ENCODE data around the gene ASB17.
"Not testable (repeated sequence)": the region's sequence is repeated elsewhere in the genome, so short reads cannot be mapped to it uniquely, and the experiment has no call there.

Gene ASB17

DNA sequence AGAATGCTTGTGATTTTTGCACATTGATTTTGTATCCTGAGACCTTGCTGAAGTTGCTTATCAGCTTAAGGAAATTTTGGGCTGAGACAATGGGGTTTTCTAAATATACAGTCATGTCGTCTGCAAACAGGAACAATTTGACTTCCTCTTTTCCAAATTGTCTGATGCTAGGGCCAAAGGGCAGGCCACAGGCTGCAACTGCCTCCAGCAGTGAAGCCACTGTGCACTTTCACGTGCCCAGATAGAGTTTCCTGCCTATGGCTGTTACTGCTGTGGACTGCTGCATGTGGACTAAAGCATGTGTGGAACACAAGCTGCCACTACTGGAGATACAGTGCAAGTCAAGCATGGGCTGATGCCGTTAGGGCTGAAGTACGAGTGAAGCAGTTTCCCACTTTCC is 10.8 kb upstream of the ASB17 start:
- H2AK5ac ChIP-seq (ENCODE audit: low read length); H3K27ac ChIP-seq (ENCODE audit: low read depth, low read length); H3K27me3 ChIP-seq (ENCODE audit: insufficient read depth, low read length, poor library complexity); H3K36me3 ChIP-seq (ENCODE audit: control insufficient read depth, insufficient read depth, low read length); H3K79me2 ChIP-seq (ENCODE audit: control insufficient read depth, insufficient read depth, low read length); H2BK15ac ChIP-seq (replicated peaks; ENCODE audit: low read depth); H3K4ac ChIP-seq (ENCODE audit: low read depth, low read length); H2BK5ac ChIP-seq (ENCODE audit: low read length); H3K56ac ChIP-seq (ENCODE audit: low read length); H3K4me2 ChIP-seq (ENCODE audit: low read length); H2BK120ac ChIP-seq (ENCODE audit: low read depth, low read length); H4K8ac ChIP-seq (ENCODE audit: low read depth, low read length); H3K9ac ChIP-seq (ENCODE audit: low read length); H3K18ac ChIP-seq (ENCODE audit: low read length); H3K4me1 ChIP-seq (ENCODE audit: control insufficient read depth, low read depth, low read length); H3K4me3 ChIP-seq (ENCODE audit: low read length); H3K79me1 ChIP-seq (ENCODE audit: low read length); DNase-seq; H3K23ac ChIP-seq (ENCODE audit: low read length); H4K5ac ChIP-seq (ENCODE audit: low read length): not testable (repeated sequence)
- no CpG with 5 or more reads among the region's 4 CpGs for WGBS (ENCODE audit: extremely low coverage, insufficient coverage, low lambda C conversion rate)

DNA sequence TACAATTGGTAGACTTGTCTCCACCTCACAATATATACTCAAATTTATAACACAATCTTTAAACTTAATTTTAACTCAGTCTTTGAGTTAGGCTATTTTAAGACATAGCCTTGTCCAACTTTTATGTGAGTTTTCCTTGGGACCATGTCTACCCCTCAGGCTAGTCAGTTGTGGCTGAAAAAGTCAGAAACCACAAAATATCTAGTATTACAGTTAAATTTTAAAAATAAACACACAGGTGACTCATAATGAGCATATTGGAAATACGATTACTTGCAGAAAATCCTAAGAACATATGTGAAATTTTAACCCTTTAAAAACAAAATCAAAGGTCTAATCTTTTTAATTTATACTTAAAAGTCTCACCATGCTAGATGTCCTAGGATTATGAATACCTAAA is 4.8 kb upstream of the ASB17 start:
- no peak overlapping the region for H2BK120ac ChIP-seq (ENCODE audit: low read depth, low read length)
- WGBS (ENCODE audit: extremely low coverage, insufficient coverage, low lambda C conversion rate) = no CpG with 5 or more reads among the region's 1 CpG
- H4K8ac ChIP-seq (ENCODE audit: low read depth, low read length) = no peak overlapping the region
- no peak overlapping the region for H3K27ac ChIP-seq (ENCODE audit: low read depth, low read length)
- H4K5ac ChIP-seq (ENCODE audit: low read length) = no peak overlapping the region
- H2BK15ac ChIP-seq (replicated peaks; ENCODE audit: low read depth) = no peak overlapping the region
- H2AK5ac ChIP-seq (ENCODE audit: low read length) = no peak overlapping the region
- no peak overlapping the region for H3K4me2 ChIP-seq (ENCODE audit: low read length)
- no peak overlapping the region for H3K18ac ChIP-seq (ENCODE audit: low read length)
- no peak overlapping the region for H3K4ac ChIP-seq (ENCODE audit: low read depth, low read length)
- no peak overlapping the region for H3K4me3 ChIP-seq (ENCODE audit: low read length)
- DNase-seq = no peak
- no peaks in the 10 kb centered on the region for H3K36me3 ChIP-seq (ENCODE audit: control insufficient read depth, insufficient read depth, low read length)
- H3K9ac ChIP-seq (ENCODE audit: low read length) = no peak overlapping the region
- H3K56ac ChIP-seq (ENCODE audit: low read length) = no peak overlapping the region
- H2BK5ac ChIP-seq (ENCODE audit: low read length) = no peak overlapping the region
- no peaks in the 10 kb centered on the region for H3K79me1 ChIP-seq (ENCODE audit: low read length)
- no peaks in the 10 kb centered on the region for H3K4me1 ChIP-seq (ENCODE audit: control insufficient read depth, low read depth, low read length)
- no peaks in the 10 kb centered on the region for H3K79me2 ChIP-seq (ENCODE audit: control insufficient read depth, insufficient read depth, low read length)
- H3K27me3 ChIP-seq (ENCODE audit: insufficient read depth, low read length, poor library complexity) = no peaks in the 10 kb centered on the region
- H3K23ac ChIP-seq (ENCODE audit: low read length) = no peak overlapping the region

DNA sequence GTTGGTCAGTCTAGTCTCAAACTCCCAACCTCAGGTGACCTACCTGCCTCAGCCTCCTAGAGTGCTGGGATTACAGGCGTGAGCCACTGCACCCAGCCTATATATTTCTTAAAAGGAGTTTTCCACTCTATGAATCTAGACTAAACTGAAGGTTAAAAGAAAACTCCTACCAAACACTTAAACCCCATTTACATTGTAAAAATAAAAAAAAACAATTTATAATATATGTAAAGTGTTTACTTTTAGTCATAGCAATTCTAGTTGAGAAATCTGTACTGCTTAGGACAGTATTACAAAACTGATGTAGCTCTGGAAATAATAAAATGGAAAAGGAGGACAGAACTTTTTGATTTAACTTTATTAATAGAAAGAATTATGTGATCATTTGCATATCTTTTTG is 9.5 kb downstream of the ASB17 start:
- Histone ChIP-seq H3K4me2 (ENCODE audit: low read length) (no peak overlapping the region), H4K8ac (ENCODE audit: low read depth, low read length) (no peak overlapping the region), H3K56ac (ENCODE audit: low read length) (no peak overlapping the region), H3K27me3 (ENCODE audit: insufficient read depth, low read length, poor library complexity) (no peaks in the 10 kb centered on the region), H3K36me3 (ENCODE audit: control insufficient read depth, insufficient read depth, low read length) (no peaks in the 10 kb centered on the region), H2BK5ac (ENCODE audit: low read length) (no peak overlapping the region), H3K4me1 (ENCODE audit: control insufficient read depth, low read depth, low read length) (no peaks in the 10 kb centered on the region), H2BK120ac (ENCODE audit: low read depth, low read length) (no peak overlapping the region), H3K23ac (ENCODE audit: low read length) (no peak overlapping the region), H3K4me3 (ENCODE audit: low read length) (no peak overlapping the region), H3K4ac (ENCODE audit: low read depth, low read length) (no peak overlapping the region), H4K5ac (ENCODE audit: low read length) (no peak overlapping the region), H3K79me2 (ENCODE audit: control insufficient read depth, insufficient read depth, low read length) (no peaks in the 10 kb centered on the region), H3K79me1 (ENCODE audit: low read length) (no peaks in the 10 kb centered on the region), H3K18ac (ENCODE audit: low read length) (no peak overlapping the region), H2AK5ac (ENCODE audit: low read length) (no peak overlapping the region), H3K27ac (ENCODE audit: low read depth, low read length) (no peak overlapping the region), H3K9ac (ENCODE audit: low read length) (no peak overlapping the region), H2BK15ac (replicated peaks; ENCODE audit: low read depth) (no peak overlapping the region)
- no peak for DNase-seq
- no CpG with 5 or more reads among the region's 1 CpG for WGBS (ENCODE audit: extremely low coverage, insufficient coverage, low lambda C conversion rate)

DNA sequence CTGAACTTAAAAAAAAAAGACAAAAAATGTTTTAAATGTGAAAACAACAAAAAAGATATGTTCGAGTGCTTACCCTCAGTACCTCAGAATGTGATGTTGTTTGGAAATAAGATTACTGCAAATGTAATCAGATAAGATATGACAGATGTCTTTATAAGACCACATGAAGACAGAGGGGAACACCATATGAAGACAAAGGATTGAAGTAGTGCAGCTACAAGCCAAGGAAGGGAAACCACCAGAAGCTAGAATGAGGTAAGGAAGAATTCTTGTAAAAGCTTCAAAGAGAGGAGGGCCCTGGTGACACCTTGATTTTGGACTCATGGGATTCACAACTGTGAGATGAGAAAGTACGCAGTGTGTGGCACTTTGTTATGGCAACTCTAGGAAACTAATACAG is 15.4 kb downstream of the ASB17 start:
- H3K4ac ChIP-seq (ENCODE audit: low read depth, low read length) = no peak overlapping the region
- H3K4me3 ChIP-seq (ENCODE audit: low read length) = no peak overlapping the region
- H3K9ac ChIP-seq (ENCODE audit: low read length) = no peak overlapping the region
- no peak overlapping the region for H2BK15ac ChIP-seq (replicated peaks; ENCODE audit: low read depth)
- no peak overlapping the region for H2BK5ac ChIP-seq (ENCODE audit: low read length)
- H2BK120ac ChIP-seq (ENCODE audit: low read depth, low read length) = no peak overlapping the region
- no peaks in the 10 kb centered on the region for H3K36me3 ChIP-seq (ENCODE audit: control insufficient read depth, insufficient read depth, low read length)
- WGBS (ENCODE audit: extremely low coverage, insufficient coverage, low lambda C conversion rate) = no CpG with 5 or more reads among the region's 2 CpGs
- no peak overlapping the region for H4K5ac ChIP-seq (ENCODE audit: low read length)
- no peak overlapping the region for H3K18ac ChIP-seq (ENCODE audit: low read length)
- H2AK5ac ChIP-seq (ENCODE audit: low read length) = no peak overlapping the region
- DNase-seq = no peak
- no peaks in the 10 kb centered on the region for H3K79me2 ChIP-seq (ENCODE audit: control insufficient read depth, insufficient read depth, low read length)
- no peaks in the 10 kb centered on the region for H3K4me1 ChIP-seq (ENCODE audit: control insufficient read depth, low read depth, low read length)
- no peak overlapping the region for H4K8ac ChIP-seq (ENCODE audit: low read depth, low read length)
- no peak overlapping the region for H3K27ac ChIP-seq (ENCODE audit: low read depth, low read length)
- no peak overlapping the region for H3K4me2 ChIP-seq (ENCODE audit: low read length)
- H3K79me1 ChIP-seq (ENCODE audit: low read length) = no peaks in the 10 kb centered on the region
- no peak overlapping the region for H3K23ac ChIP-seq (ENCODE audit: low read length)
- no peak overlapping the region for H3K56ac ChIP-seq (ENCODE audit: low read length)
- H3K27me3 ChIP-seq (ENCODE audit: insufficient read depth, low read length, poor library complexity) = no peaks in the 10 kb centered on the region

DNA sequence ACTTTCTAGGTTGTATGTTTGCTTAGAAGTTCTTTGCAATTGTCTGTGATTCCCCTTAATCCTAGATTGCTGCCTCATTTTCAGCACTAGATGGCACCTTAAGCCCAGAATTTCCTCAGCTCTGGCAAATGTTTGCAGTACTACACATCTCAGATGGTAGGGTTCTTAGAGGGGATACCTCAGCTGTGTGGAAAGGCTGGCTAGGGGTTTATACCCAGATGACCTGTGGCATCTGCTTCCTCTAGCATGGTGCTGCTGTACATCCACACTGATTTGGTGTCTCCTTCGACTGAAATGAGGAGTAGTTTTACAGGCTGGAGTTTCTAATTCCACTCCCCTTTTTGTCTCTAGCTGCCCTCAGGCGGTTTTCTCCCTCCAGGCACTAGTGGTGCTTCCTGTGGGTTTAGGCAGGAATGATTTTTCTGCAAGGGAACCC is 23.5 kb downstream of the ASB17 start:
- Histone ChIP-seq H3K27me3 (ENCODE audit: insufficient read depth, low read length, poor library complexity) (no peaks in the 10 kb centered on the region), H3K4me2 (ENCODE audit: low read length) (no peak overlapping the region), H3K4ac (ENCODE audit: low read depth, low read length) (no peak overlapping the region), H4K8ac (ENCODE audit: low read depth, low read length) (no peak overlapping the region), H3K4me3 (ENCODE audit: low read length) (no peak overlapping the region), H2BK120ac (ENCODE audit: low read depth, low read length) (no peak overlapping the region), H3K18ac (ENCODE audit: low read length) (no peak overlapping the region), H4K5ac (ENCODE audit: low read length) (no peak overlapping the region), H2AK5ac (ENCODE audit: low read length) (no peak overlapping the region), H2BK15ac (replicated peaks; ENCODE audit: low read depth) (no peak overlapping the region), H2BK5ac (ENCODE audit: low read length) (no peak overlapping the region), H3K4me1 (ENCODE audit: control insufficient read depth, low read depth, low read length) (no peaks in the 10 kb centered on the region), H3K79me1 (ENCODE audit: low read length) (no peaks in the 10 kb centered on the region), H3K23ac (ENCODE audit: low read length) (no peak overlapping the region), H3K56ac (ENCODE audit: low read length) (no peak overlapping the region), H3K27ac (ENCODE audit: low read depth, low read length) (no peak overlapping the region), H3K9ac (ENCODE audit: low read length) (no peak overlapping the region), H3K36me3 (ENCODE audit: control insufficient read depth, insufficient read depth, low read length) (no peaks in the 10 kb centered on the region), H3K79me2 (ENCODE audit: control insufficient read depth, insufficient read depth, low read length) (no peaks in the 10 kb centered on the region)
- DNase-seq = peak; percentile 79
- WGBS (ENCODE audit: extremely low coverage, insufficient coverage, low lambda C conversion rate) = no CpG with 5 or more reads among the region's 2 CpGs

DNA sequence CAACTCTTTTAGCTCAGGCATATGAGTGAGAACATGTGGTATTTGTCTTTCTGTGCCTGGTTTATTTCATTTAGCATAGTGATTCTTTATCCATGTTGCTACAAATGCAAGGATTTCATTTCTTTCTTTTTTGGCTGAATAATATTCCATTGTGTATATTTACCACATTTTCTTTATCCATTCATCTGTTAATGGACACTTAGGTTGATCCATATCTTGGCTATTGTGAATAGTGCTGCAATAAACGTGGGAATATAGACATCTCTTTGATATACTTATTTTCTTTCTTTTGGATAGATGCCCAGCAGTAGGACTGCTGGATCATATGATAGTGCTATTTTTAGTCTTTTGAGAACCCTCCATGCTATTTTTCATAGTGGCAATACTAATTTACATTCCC is 30.8 kb downstream of the ASB17 start:
- no peaks in the 10 kb centered on the region for H3K36me3 ChIP-seq (ENCODE audit: control insufficient read depth, insufficient read depth, low read length)
- no peak overlapping the region for H3K23ac ChIP-seq (ENCODE audit: low read length)
- H2BK15ac ChIP-seq (replicated peaks; ENCODE audit: low read depth) = no peak overlapping the region
- no peak overlapping the region for H2BK5ac ChIP-seq (ENCODE audit: low read length)
- no peak overlapping the region for H3K27ac ChIP-seq (ENCODE audit: low read depth, low read length)
- no peaks in the 10 kb centered on the region for H3K27me3 ChIP-seq (ENCODE audit: insufficient read depth, low read length, poor library complexity)
- H3K4me1 ChIP-seq (ENCODE audit: control insufficient read depth, low read depth, low read length) = no peaks in the 10 kb centered on the region
- no peak overlapping the region for H3K9ac ChIP-seq (ENCODE audit: low read length)
- H3K79me2 ChIP-seq (ENCODE audit: control insufficient read depth, insufficient read depth, low read length) = no peaks in the 10 kb centered on the region
- no peak overlapping the region for H3K4ac ChIP-seq (ENCODE audit: low read depth, low read length)
- no peak overlapping the region for H2AK5ac ChIP-seq (ENCODE audit: low read length)
- H4K8ac ChIP-seq (ENCODE audit: low read depth, low read length) = no peak overlapping the region
- H3K56ac ChIP-seq (ENCODE audit: low read length) = no peak overlapping the region
- no peak overlapping the region for H3K18ac ChIP-seq (ENCODE audit: low read length)
- H3K4me3 ChIP-seq (ENCODE audit: low read length) = no peak overlapping the region
- H3K79me1 ChIP-seq (ENCODE audit: low read length) = no peaks in the 10 kb centered on the region
- no peak overlapping the region for H2BK120ac ChIP-seq (ENCODE audit: low read depth, low read length)
- no peak overlapping the region for H4K5ac ChIP-seq (ENCODE audit: low read length)
- WGBS (ENCODE audit: extremely low coverage, insufficient coverage, low lambda C conversion rate) = no CpG with 5 or more reads among the region's 1 CpG
- no peak for DNase-seq
- H3K4me2 ChIP-seq (ENCODE audit: low read length) = no peak overlapping the region
